GM21528 (cell line): ENCODE results near the gene RMND5B.
"Not testable (repeated sequence)": the region's sequence is repeated elsewhere in the genome, so short reads cannot be mapped to it uniquely, and the experiment has no call there.

ENCODE experiments used
- ATAC-seq: cut with Tn5 transposase; IDR thresholded peaks from one replicate; pipeline ENCODE4 v1.9.1; 2021; ENCODE audit warnings: mild to moderate bottlenecking, moderate library complexity; ENCODE audit not compliant: unreplicated experiment, low FRiP score

The RMND5B gene

DNA sequence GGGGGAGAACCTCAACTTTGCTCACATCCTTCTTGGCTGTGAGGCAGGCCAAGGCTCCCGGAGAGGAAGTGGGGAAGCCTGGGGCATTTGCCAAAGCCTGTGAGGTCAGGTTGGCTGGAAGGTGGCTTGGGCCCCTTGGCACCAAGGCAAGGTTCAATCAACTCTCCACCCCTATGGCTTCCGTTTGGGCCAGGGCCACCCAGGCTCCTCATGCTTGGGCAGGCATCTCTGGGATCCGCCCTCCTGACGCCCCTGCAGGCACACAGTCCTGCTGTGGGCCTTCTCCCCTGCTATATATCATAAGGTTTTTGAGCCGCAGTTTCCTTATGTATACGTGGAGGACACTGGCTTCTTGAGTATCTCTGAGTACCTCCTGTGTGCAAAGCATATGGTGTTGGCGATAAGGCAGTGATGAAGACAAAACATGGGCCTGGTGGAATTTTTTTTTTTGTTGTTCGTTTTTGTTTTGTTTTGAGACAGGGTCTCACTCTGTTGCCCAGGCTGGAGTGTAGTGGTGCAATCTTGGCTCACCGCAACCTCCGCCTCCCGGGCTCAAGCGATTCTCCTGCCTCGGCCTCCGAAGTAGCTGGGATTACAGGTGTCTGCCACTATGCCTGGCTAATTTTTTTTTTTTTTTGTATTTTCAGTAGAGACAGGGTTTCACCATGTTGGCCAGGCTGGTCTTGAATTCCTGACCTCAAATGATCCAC is 3.4 kb upstream of the RMND5B start:
- ATAC-seq: not testable (repeated sequence)

DNA sequence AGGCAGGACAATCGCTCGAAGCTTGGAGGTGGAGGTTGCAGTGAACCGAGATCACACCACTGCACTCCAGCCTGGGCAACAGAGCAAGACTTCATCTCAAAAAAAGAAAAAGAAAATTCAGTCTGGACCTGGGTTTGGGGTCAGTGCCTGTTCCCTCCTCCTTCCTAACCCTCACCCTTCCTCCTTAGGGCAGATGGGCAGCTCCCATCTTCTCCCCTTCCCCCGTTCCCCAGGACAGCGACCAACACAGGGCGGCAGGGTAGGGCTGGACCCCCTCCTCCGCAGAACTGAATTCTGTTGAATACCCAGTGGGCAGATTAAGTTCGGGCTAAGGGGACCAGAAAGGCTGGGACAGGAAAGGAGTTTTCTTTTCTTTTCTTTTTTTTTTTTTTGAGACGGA is 1.5 kb upstream of the RMND5B start:
- ATAC-seq: no peak

DNA sequence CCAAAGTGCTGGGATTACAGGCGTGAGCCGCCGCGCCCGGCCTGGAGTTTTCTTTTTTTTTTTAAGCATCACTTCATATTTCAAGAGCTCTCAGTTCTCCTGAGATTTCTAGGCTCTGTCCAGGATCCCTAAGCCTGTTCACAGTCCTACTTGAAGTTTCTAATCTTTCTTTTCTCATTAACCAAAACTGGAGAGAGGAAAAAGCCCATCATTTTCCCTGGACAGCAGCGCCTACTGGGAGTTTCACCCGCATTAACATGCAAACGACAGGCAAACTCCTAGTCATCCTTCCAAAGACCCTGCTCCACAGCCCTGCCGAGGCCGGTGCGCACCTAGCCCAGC is 609 bp upstream of the RMND5B start:
- not testable (repeated sequence) for ATAC-seq

GRCh38 chr5:178131446-178131996 is 707 bp downstream of the RMND5B start:
- peak; percentile 15 for ATAC-seq

DNA sequence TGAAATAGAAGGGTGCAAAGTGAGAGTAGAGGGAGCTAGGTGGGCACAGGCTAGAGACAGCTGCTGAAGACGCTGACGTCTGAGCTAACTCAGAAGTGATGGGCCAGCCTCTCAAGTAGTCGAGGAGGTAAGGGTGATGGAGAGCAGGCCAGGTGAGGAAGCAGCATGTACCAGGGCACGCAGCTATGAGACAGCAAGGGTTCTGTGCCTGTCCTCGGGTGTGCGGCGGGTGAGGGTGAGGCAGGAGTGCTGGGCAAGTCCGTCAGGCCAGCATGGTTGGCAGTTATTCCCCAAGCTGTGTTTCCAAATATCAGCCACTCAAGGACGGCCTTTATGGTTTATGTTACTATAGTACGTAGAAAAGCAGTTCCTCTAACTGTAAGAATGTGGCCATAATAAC is 6.2 kb downstream of the RMND5B start:
- ATAC-seq: no peak

- ATAC-seq: no peak
Measured at GRCh38 chr5:178137991-178138390, 7.2 kb downstream of the RMND5B start.

DNA sequence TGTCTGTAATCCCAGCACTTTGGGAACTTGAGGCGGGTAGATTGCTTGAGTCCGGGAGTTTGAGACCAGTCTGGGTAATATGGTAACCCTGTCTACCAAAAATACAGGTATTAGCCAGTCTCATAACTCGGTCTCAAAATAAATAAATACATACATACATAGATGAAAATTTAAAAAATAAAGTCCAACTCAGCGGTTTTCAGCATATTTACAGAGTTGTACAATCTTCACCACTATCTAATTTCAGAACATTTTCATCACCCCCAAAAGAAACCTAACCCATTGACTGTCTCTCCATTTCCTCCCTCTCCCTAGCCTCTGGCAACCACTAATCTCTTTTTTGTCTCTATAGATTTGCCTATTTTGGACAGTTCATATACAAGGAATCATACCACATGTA is 10.7 kb downstream of the RMND5B start:
- ATAC-seq: no peak

DNA sequence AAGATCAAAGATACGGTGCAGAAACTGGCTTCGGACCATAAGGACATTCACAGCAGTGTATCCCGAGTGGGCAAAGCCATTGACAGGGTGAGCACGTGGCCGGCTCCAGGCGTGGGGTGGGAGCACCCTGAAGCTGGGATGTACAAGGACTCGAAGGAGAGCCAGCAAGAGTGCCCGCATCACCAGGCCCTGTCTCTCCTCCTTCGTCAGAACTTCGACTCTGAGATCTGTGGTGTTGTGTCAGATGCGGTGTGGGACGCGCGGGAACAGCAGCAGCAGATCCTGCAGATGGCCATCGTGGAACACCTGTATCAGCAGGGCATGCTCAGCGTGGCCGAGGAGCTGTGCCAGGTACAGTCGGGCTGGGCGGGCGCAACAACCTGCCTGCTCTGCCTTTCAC is 11.8 kb downstream of the RMND5B start:
- no peak for ATAC-seq

DNA sequence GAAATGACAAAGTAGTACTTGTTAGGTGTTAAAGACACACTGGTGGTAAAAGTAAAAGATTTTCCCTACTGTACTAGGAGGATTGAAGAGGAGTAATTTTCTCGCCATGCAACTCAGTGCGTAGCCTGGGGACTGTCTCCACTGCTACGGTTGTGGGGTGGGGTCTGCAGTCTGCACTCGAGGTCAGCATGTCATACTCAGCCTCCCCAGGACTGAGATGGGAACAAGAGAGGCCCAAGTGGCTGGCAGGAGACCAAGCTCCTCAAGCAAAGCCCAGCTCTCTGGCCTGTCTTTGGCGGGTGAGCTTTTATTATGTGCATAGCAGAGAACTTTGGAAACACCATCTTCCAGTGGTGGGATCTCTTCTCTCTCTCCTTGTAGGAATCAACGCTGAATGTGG is 12.4 kb downstream of the RMND5B start:
- no peak for ATAC-seq

DNA sequence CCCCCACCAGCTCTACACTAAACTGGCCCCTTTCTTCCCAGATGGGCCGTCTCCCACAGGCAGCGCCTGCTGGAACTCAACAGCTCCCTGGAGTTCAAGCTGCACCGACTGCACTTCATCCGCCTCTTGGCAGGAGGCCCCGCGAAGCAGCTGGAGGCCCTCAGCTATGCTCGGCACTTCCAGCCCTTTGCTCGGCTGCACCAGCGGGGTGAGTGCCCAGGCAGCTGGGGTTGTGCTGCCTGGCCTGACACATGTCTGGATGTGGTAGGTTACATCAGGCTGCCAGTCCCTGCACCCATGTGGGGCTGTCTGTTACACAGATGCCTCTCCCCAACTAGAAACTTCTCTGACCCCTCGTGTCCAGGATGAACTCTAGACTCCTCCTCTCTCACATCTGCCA is 13.1 kb downstream of the RMND5B start:
- ATAC-seq: no peak

DNA sequence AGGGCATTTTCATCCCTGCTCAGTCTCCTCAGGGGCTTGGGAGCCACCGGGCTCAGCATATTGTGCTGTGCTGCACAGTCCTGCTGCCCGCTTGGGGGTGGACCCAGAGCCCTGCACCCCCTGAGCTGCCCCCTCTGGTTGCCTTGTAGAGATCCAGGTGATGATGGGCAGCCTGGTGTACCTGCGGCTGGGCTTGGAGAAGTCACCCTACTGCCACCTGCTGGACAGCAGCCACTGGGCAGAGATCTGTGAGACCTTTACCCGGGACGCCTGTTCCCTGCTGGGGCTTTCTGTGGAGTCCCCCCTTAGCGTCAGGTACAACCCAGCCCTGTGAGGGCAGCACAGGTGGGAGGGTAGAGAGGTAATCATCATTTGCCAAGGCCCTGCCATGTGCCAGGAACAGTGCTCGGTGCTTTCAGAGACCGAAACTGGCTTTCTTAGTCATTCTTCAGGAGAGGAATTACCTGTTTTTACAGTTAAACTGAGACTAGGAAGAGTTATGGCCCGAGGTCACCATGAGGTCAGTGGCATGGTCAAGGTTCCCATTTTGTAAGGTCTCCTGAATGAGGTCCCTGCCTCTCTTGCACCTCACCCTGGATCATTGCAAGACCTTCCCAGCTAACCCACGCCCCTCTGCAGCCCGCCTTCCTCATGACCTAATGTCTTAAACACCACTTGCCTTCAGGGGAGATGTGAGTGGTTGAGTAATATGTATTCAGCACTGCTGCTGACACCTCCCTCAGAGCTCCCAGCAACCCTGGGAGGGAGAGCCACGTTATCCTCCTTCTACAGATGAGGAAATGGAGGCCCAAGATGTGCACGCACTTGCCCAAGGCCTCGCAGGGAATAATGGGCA is 15.4 kb downstream of the RMND5B start:
- ATAC-seq: no peak

GRCh38 chr5:178147406-178147805 is 16.6 kb downstream of the RMND5B start:
- no peak for ATAC-seq

DNA sequence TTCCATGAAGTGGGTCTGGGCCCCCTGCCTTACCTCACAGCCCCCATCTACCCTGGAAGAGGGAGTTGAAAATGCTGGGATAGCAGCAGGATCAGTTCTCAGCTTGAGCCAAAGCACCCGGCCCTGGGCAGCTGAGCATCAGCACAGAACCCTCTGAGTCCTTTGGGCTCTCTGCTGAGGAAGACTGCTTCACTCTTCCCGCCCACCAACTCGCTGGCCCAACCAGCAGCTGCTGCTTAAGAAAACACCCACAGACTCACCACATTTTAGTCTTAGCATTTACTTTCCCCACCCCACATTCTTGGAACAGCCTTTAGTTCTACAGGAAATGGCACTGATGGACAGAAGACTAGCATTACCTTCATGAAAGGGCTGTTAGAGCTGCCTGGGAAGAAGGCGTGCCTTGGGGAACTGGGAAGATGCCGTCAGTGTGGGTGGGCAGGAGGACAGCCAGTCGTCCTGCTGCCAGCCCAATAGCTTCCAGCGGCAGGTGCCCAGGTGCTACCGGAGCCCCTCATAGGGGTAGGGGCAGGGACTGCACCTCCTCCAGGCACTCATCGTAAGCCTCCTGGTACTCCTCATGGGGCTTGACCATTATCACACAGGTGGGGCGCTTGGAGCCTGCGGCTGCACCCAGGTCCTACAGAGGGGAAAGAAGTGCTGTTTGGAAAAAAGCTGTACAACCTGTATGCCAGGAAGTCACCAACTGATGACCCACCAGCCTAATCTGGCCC is 18.6 kb downstream of the RMND5B start:
- ATAC-seq: no peak

- no peak for ATAC-seq
Measured at GRCh38 chr5:178150977-178151734, 20.3 kb downstream of the RMND5B start.

DNA sequence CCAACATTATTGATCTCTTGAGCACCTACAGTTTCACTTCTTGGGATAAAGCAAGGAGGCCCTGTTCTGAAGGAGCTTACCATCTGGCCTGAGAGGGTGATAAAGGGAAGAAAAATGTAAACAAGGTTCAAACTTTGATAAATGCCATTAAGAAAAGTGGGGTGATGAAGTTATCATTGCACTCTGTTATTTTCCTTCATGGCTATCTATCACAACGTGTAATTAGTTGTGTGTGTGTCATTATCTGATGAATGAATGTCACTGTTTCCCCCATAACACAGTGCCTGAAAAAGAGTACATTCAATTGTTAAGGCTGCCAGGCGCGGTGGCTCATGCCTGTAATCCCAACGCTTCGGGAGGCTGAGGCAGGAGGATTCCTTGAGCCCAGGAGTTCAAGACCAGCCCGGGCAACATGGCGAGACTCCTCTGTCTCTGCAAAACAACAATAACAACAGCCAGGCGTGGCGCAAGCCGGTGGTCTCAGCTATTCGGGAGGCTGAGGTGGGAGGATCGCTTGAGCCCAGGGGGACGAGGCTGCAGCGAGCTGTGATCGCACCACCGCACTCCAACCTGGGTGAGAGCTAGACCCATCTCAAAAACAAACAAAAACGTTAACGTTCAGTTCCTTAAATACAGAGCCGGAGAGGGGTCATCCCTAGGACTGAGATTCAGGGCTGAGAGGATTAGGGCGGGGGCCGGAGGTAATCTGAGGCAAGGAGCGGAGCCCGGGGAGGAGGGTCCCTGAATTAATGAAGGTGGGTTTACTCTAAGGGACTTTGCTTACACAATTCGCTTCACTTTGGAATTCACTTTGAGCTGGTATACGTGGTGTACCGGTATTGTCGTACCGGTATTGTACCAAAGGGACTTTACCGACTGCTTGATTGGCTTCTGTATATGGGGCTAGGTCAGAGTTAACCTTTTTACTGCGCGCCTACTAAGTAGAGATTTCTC is 22.0 kb downstream of the RMND5B start:
- no peak for ATAC-seq

DNA sequence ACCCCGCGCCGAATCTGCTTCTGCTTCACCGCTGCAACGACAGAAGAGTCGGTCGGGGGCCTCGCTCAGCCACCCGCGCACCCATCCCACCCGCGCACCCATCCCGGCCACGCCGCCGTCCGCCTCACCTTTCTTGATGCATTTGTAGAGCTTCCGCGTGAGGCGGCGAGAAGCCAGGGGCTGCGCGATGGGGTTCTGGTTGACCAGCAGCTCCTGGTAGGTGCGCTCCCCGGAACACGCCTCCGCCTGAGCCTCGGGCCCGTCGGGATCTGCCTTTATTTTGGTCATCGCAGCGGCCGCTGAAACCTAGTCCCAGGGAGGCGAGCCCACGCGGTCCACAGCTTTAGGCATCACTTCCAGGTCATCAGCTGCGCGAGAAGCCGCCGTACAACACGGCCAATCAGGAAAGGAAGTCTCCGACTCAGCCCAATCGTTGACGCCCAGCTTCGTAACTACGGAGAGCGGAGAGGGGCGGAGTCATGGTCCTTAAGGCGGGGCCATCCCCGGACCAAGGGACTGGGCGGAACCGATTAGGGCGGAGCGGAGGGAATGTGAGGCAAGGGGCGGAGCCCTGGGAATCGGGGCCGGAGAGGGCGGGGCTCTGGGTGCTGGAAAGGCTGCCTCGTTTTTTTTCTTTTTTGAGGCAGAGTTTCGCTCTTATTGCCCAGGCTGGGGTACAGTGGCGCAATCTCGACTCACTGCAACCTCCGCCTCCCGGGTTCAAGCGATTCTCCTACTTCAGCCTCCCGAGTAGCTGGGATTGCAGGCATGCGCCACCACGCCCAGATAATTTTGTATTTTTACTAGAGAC is 22.9 kb downstream of the RMND5B start, which contains the start of gene NHP2:
TSS of gene NHP2 (minus strand) at position 356 of the 811 bp plus-strand sequence. CDS start at position 288, 68 bp downstream.
- peak; percentile 99 for ATAC-seq

- no peak for ATAC-seq
Measured at GRCh38 chr5:178155065-178155464, 24.3 kb downstream of the RMND5B start.

GRCh38 chr5:178160176-178160575 is 29.4 kb downstream of the RMND5B start:
- no peak for ATAC-seq
